Stimulated activated CD8-positive, alpha-beta memory T cell treated with anti-CD3 and anti-CD28 coated beads, Interleukin-12 subunit alpha, Interleukin-12 subunit beta, amount 100 ng/mL, for 4 hours (primary cell): ENCODE data around the gene RB1.
"Not testable (repeated sequence)": the region's sequence is repeated elsewhere in the genome, so short reads cannot be mapped to it uniquely, and the experiment has no call there.

Experiments used
- DNase-seq: peaks from one replicate; pipeline ENCODE4 v3.0.0-alpha.2; 2020; ENCODE audit warnings: low read depth

Gene RB1

GRCh38 chr13:48349525-48349924 lies 46.0 kb downstream of the RB1 start:
- DNase-seq: no peak

- DNase-seq: no peak
These were observed 50.0 kb downstream of the RB1 start for GRCh38 chr13:48353590-48353989.

DNA sequence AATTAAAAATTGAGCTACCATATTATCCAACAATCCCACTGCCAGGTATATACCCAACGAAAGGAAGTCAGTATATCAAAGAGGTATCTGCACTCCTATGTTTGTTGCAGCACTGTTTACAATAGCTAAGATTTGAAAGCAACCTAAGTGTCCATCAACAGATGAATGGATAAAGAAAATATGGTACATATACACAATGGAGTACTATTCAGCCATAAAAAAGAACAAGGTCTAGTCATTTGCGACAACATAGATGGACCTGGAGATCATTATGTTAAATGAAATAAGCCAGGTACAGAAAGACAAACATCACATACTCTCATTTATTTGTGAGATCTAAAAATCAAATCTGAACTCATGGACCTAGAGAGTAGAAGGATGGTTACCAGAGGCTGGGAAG lies 52.0 kb downstream of the RB1 start:
- DNase-seq: not testable (repeated sequence)

DNA sequence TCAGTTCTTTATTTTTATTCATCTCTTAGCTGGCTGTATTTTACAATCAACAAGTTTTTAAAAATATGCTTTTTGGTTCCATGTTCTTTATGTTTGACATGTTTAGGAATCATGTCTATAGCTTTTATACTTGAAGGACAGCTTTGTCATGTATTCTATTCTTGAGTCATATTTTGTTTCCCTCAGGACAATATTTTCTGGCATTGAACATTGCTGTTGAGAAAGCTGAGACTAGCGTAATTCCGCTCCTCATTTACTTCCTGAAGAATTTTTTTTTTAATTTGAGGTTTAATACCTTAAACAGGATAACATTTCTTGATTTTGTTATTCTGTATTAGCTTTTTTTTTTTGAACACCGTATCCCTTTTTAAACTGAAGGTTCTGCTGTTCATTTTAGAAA lies 53.2 kb downstream of the RB1 start:
- no peak for DNase-seq

DNA sequence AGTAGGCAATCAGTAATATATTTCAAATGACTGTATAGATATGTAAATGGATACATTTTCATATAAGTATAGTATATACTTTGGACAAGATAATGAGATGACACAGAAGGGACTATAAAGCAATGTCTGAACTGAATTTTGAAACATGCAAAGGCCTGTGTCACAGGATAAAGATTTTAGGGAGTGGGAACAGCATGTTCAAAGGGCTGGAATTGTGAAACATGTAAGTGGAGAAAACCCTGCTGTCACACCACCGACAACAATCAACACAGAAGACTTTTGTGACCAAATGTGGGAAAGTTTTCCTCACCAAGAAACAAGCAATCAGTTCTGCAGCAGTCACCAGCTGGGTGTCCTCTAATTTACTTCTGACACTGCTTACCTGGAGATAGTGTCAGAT lies 66.4 kb downstream of the RB1 start:
- no peak for DNase-seq

GRCh38 chr13:48370815-48371214 lies 67.3 kb downstream of the RB1 start:
- no peak for DNase-seq

DNA sequence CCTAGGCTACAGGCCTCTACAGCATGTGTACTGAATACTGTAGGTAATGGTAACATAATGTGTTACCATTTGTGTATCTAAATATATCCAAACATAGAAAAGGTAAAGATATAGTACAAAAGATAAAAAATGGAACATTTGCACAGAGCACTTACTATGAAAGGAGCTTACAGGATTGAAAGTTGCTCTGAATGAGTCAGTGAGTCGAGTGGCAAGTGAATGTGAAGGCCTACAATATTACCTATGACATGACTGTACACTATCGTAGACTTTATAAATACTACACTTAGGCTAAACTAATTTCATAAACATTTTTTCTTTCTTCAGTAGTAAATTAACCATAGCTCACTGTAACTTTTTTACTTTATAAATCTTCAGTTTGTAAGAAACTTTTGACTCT lies 74.3 kb downstream of the RB1 start:
- DNase-seq: no peak

- no peak for DNase-seq
These were observed 77.0 kb downstream of the RB1 start for GRCh38 chr13:48380581-48380980.

DNA sequence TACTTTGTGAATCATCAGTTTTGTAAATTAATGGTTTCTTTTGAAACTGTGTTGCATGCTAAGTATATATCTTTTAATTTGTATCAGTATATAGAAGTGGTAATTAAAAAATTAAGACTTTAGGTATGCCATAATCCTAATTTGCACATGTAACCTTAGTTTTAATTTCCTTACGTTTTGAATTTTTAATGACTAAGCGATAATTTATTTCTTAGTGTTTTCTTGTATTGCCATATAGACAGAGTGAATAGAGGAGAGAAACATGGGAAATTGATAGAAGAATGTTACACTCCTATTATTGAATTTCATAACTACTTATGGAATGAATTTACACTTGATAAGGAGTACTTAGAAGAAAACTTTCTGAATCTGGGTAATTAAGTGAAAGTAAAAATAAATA lies 79.8 kb downstream of the RB1 start:
- no peak for DNase-seq

- no peak for DNase-seq
These were observed 83.3 kb downstream of the RB1 start for GRCh38 chr13:48386816-48387215.

DNA sequence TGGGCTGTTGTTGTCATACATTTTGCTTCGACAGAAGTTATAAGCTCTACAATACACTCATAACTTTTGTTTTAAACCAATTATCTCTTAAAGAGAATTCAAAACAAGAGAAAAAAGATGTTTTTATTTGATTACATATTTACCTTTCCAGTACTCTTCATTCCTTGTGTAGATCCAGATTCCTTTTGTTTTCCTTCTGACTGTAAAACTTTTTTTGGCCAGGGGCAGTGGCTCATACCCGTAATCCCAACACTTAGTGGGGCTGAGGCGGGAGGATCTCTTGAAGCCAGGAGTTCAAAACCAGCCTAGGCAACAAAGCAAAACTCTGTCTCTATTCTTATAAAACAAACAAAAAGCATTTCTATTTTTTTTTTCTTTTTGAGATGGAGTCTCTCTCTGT lies 87.7 kb downstream of the RB1 start:
- no peak for DNase-seq

- DNase-seq: no peak
These were observed 89.6 kb downstream of the RB1 start for GRCh38 chr13:48393030-48393697.

GRCh38 chr13:48393698-48394085 lies 90.1 kb downstream of the RB1 start:
- DNase-seq: no peak

GRCh38 chr13:48397744-48398143 lies 94.2 kb downstream of the RB1 start:
- no peak for DNase-seq

DNA sequence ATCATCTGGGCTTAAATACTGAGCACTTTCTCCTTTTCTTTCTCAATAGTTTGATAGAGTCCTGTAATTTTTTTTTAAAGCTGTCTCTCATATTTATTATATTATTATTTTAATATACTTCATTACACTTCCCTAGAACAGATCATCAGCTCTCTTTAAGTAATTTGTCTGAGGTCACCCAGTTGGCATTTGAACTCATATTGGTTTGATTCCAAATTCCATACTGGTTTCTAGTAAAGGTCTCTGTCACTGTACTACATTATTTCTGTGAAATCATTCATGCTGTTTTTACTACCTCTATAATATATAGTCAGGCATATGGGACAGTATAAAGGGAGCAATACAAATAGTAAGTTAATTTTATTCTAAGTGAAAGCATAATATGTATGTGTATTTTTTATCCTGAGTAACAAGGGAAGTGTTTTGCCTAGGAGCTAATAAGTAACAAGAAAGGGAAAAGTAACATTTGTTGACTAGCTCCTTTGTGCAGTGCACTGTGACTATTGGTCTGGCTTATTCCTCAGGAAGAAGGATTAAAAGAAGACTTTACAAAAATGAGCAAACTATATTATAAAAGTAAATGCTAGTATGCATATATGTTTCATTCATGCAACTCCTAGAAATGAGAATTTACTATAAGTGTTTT lies 95.0 kb downstream of the RB1 start:
- no peak for DNase-seq

DNA sequence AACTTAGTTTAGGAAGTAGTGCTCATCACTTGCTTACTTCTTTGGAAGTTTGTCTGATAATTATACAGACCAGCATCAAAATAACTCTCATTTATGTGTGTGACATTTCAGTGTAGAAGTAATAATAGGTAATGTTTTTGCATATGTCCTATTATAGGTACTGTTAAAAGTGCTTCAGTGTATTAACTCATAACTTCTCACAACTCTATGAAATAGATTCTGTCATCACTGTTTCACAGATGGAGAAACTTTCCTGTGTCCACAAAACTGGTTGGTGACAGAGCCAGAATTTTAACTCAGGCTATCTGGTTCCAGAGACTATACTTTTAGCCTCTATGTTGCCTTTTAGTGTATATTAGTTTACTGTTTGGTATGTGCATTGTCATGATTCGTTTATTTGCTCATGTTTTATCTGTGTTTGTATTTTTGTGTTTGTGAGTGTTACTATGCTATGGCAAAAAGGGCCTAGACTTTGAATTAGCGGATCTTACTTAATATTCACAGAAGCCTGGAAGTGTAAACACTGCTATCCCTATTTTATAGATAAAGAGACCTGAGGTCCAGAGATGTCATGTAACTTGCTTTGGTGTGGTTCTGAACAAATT lies 96.6 kb downstream of the RB1 start:
- DNase-seq: no peak

DNA sequence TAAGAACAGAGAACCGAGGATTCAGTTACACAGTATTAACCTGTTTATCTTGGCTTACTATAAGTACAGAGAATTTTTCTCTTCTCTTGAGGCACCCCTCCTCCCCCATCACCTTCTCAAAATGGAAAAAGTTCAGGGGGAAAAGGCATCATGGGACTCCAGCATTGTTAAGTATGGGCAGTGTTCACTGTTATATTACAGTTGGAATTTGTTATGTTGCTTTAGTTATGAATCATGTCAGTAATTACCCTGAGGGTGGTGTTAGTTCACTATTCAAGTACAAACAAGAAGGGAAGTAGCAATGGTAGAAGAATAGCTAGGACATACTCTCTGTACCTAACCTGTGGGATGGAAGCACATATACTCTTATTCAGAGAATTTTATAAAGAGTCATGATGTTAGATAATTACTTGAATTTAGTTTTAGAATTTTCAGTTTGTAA lies 97.3 kb downstream of the RB1 start:
- no peak for DNase-seq

DNA sequence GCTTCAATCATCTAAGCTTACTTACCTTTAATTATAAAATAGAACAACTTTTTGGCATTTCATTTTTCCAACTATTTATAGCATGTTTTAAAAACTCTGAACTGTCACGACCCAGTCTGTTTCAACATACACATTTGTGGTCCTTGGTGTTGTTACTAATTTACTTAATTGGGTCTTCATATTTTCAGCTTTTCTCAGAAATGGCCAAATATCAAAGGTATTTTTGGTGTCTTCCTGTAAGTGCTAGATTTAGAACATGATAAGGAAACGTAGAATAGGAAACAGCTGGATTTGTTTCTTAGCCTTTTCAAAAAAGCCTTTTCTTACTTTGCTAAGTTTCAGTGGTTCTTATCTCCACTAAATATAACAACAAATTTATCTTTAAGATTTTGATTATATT lies 97.9 kb downstream of the RB1 start:
- no peak for DNase-seq

DNA sequence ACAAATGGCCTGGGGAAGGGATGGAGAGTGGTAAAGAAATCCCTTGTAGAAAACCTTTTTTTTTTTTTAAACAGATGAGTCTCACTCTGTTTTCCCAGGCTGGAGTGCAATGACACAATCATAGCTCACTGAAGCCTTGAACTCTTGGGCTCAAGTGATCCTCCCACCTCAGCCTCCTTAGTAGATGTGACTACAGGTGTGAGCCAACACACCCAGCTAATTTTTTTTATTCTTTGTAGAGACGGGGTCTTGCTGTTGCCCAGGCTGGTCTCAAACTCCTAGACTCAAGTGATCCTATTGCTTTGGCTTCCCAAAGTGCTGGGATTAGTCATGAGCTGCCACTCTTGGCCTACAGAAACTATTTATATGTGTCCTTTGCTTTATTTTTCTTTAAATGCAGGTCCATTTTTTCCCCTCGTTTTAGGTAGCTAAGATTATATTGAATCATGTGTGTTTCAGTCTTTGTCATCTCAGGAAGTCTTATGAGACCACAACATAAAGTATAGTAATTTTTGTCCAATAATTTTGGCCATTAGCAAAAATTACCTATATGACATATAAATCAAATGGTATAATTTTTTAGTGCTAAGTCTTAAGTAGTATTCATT lies 98.9 kb downstream of the RB1 start:
- no peak for DNase-seq

DNA sequence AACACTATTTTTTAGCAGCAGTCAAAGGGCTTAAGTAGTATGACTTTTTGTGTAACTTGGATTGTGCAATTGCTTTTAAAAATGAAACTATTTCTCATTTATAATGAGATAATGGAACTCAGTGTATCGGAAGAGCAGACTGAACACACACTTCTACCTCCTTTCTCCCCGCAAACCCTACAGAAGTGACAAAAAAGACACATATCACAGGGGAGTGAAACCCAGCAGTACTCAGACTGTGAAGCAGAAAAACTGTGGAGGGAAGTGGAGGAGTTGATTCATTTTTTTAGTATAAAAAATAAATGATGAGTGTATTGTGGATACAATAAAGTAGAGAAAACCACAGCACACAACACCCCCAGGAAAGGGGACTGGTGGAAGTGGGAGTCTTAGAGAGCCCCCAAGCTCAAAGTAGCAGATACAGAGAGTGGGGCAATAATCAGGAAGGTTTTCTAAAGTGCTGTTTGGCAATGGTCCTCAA lies 99.6 kb downstream of the RB1 start:
- DNase-seq: no peak

DNA sequence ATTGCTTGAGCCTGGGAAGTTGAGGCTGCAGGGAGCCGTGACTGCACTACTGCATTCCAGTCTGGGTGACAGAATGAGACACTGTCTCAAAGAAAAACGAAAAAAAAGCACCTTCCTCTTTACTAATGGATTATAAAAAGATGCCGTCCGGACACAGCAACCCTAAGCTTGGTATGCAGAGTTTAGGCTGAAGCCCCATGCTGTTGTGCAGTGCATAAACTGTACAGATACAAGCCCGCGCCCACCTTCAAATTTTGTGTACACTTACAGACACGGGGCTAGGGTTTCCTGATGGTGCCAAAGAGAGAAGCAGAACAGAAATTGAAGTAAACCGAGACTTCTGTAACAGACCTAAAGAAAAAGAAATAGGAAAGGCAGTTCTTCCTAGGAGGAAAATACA lies 100.4 kb downstream of the RB1 start:
- DNase-seq: no peak

GRCh38 chr13:48404952-48405351 lies 101.4 kb downstream of the RB1 start:
- no peak for DNase-seq

GRCh38 chr13:48405875-48406274 lies 102.3 kb downstream of the RB1 start:
- DNase-seq: no peak
